Body of pancreas (tissue), 4 donors: Measurements from ENCODE around the gene ATXN10.

ENCODE experiments used
- POLR2A ChIP-seq, 3 donors: fragments of 450-650 bp; IDR thresholded peaks; one replicate each; pipeline ENCODE4 v1.6.1; 2016; ENCODE audit warnings: antibody characterized with exemption in 3 of 3, mild to moderate bottlenecking in 2 of 3
- TF ChIP-seq, protein P1 (sequence below), 7 experiments: fragments of 450-650 bp in 4 of 7; fragments of 200-600 bp in 3 of 7; sonication (generic) in 3 of 7; IDR thresholded peaks; one replicate each; pipeline ENCODE4 v1.5.1; 2016 to 2019; ENCODE audit warnings: antibody characterized with exemption in 7 of 7

- TF ChIP-seq, protein P1, sequence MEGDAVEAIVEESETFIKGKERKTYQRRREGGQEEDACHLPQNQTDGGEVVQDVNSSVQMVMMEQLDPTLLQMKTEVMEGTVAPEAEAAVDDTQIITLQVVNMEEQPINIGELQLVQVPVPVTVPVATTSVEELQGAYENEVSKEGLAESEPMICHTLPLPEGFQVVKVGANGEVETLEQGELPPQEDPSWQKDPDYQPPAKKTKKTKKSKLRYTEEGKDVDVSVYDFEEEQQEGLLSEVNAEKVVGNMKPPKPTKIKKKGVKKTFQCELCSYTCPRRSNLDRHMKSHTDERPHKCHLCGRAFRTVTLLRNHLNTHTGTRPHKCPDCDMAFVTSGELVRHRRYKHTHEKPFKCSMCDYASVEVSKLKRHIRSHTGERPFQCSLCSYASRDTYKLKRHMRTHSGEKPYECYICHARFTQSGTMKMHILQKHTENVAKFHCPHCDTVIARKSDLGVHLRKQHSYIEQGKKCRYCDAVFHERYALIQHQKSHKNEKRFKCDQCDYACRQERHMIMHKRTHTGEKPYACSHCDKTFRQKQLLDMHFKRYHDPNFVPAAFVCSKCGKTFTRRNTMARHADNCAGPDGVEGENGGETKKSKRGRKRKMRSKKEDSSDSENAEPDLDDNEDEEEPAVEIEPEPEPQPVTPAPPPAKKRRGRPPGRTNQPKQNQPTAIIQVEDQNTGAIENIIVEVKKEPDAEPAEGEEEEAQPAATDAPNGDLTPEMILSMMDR (IDR thresholded peaks at IDR 0.05) = no peak
- TF ChIP-seq POLR2A (IDR thresholded peaks at IDR 0.05) = no peak
Measured at GRCh38 chr22:45774001-45774670, 102.5 kb downstream of the ATXN10 start.
